NCI-H226 (cell line): ENCODE results near the gene VKORC1L1.
"Not testable (repeated sequence)": the region's sequence is repeated elsewhere in the genome, so short reads cannot be mapped to it uniquely, and the experiment has no call there.

Experiments
- DNase-seq: peaks from one replicate; pipeline ENCODE4 v3.0.0-alpha.2; 2015

VKORC1L1 gene

DNA sequence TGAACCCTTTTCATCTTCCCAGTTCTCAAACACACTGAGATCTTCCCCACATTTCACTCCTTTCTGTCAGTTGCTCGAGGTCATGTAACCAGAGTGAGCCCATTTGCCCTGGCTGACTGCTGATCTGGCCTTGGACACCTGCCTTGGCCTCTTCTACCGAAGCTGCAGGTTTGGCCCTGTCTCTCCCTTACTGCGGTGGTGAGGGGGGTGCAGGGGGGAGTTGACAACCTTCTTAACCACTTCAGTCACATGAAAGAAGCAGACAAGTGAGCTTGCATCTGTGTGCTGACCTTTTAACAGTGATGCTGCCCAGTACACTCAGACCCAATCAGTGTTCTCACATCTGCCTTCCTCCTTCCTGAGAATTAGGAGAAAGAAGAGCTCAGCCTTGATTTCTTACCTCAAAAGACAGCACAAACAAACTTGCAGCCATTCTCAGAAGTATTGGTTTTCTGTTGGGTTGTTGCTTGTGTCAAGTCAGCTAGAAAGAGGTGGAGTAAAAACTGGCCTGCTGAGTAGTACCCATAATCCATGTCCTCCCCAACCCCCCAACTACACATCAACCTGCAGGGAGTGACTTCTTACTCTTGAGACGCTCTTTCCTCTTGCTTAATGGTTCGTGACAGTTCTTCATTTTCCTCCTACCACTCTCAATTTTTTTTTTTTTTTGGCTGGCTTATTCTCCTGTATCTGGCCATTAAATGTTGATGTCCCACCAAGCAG is 15.7 kb downstream of the VKORC1L1 start:
- not testable (repeated sequence) for DNase-seq

DNA sequence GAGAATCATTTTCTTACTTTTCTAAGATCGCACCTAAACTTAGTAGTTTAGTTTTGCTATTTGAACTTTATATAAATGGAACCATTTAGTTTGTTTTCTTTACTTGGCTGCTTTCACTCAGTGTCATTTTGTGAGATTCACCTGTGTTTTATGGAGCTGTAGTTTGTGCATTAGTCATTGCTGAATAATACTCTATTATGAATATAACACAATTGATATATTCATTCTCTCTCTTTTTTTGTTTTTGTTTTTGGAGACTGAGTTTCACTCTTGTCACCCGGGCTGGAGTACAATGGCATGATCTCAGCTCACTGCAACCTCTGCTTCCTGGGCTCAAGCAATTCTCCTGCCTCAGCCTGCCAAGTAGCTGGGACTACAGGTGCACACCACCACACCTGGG is 16.8 kb downstream of the VKORC1L1 start:
- DNase-seq: not testable (repeated sequence)

DNA sequence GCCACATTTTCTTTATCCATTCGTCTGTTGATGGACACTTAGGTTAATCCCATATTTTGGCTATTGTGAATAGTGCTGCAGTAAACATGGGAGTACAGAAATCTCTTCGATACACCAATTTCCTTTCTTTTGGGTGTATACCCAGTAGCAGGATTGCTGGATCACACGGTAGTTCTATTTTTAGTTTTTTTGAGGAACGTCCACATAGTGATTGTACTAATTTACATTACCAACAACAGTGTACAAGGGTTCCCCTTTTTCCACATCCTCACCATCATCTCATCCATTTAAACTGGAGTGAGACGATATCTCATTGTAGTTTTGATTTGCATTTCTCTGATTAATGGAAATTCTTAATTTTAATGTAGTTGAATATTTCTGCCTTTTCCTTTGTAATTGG is 19.3 kb downstream of the VKORC1L1 start:
- no peak for DNase-seq

DNA sequence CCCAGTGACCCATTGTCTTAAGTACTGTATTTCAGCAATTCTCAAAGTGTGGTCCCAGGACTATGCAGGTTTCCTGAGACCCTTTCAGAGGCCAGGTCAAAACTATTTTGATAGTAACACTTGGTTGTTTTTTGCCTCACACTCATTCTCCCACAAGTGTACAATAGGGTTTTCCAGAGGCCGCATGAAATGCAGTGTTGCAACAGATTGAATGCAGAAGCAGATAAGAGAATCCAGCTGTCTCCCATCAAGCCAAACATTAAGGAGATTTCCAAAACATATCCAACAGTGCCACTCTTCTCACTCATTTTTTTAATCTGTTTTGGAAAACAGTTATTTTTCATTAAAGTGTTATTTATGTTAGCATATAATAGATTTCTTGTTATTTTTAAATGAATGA is 20.0 kb downstream of the VKORC1L1 start:
- DNase-seq: no peak

DNA sequence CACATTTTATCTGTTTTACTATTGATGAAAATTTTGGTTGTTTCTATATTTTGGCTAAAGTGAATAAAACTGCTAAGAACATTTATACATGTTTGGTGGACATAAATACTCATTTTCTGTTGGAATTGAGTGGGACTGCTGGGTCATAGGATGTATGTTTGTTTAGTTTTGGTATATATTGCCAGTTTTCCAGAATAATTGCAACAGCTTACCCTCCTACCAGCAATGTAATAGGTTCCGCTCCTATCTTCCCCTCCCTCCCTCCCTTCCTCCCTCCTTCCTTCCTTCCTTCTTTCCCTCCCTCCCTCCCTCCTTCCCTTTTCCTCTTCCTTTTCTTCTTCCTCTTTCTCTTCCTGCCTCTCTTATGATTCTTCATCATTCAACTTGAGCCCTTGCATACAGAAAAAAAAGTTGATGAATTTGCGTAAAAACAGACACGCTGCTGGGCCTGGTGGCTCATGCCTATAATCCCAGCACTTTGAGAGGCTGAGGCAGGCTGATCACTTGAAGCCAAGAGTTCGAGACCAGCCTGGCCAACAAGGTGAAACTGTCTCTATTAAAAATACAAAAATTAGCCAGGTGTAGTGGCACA is 23.5 kb downstream of the VKORC1L1 start:
- no peak for DNase-seq

DNA sequence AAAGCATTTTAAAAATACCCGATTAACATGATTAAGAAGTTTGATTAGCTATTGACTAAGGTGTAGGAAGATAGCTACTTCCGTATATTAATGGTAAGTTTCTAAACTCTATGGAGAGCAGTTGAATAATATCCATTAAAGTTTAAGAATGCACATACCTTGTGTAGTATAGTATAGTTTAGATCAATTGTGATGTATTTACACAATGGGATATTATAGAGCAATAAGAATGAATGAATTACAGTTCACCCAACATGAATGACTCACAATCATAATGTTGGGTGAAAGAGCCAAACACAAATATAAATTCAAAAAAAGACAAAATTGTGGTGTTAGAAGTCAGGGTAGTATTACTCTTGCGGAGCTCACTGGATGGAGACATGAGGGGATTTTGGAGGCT is 24.4 kb downstream of the VKORC1L1 start:
- not testable (repeated sequence) for DNase-seq

DNA sequence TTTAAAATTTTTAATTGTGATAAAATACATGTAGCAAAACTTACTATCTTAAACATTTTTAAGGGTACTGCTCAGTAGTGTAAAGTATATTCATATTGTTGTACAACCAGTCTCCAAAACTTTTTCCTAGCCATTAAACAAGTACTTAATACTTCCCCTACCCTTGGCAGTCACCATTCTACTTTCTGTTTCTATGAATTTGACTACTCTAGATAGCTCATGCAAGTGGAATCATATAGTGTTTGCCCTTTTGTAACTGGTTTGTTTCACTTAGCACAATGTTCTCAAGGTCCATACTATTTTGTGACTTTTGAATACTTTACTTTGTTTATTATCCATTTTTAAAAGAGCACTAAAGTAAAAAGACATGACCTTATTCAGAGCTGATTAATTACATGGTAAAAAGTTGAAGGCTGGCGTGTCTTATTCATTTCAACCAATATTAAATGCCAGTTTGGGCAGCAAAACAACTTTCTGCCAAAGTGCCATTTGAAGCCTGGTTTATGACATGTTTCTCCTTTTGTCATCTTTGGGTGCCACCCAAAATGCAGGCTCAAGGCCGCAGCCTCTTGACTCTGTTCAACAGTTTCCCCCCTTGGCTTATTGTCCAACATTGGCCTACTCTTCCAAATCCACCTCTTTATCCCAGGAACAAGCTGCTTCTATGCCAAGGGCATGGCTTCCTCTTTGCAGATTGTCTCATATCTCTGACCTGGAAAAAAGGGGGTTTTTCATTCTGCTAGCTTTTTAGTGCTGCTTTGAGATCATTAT is 26.0 kb downstream of the VKORC1L1 start:
- not testable (repeated sequence) for DNase-seq

DNA sequence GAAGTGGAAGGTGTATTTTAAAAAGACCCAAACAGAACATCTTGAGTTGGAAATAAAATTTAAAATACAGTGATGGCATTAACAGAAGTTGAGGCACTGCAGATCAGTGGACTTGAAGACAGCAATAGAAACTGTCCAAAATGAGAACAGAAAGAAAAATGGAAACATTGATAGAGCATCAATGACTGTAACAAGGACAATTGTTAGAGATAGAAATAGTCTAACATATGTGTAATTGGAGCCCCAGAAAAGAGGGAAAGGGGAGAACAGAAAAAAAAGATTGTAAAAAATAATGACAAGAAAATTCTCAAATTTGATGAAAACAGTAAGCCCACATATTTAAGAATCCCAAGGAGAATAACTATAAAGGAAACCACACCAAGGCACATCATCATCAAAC is 29.4 kb downstream of the VKORC1L1 start:
- DNase-seq: no peak

DNA sequence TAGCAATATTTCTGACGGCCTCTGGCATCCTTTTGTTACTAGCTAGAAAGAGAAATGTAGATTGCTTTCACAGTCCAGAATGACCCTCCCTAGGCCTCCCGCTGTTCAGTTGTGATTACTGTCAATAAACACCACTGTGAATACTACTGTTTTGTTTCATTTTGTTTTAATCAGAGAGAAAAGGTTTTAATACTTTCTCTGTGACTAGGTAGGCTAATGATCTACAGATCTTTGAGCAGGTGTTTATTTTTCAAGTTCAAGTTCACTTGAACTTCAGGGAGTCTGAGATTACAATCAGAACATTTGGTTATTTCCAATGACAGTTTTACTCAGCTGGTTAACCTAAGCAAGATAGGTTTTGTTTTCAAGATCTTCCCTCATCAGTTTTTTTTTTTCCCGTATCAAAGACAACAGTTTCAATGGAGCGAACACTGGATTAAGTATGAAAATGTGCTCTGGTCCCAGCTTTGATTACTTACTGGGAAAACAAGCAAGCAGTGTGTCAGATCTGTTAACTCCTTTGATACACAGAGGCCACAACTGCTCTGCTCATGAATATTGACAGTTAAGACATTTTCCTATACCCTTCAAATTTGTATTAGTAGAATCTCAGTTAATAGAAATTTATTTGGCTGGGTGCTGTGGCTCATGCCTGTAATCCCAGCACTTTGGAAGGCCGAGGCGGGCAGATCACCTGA is 34.8 kb downstream of the VKORC1L1 start:
- DNase-seq: no peak

DNA sequence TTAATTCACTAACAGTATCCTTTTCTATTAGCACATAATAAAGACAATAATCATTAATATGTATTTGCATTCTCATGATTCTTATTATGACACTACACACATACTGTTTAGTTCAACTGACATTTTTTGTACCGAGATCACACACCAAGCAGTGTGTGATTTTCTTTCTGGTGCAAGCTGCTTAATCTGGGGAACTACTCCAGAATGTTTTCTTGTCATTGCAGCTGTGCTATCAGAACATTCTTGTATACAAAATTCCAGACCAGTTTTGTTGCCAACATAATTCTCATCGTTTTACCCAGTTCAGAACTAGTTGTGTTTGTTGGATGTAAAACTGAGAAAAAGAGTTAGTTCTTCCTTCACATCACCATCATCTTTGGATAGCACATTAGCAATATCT is 37.4 kb downstream of the VKORC1L1 start:
- no peak for DNase-seq

DNA sequence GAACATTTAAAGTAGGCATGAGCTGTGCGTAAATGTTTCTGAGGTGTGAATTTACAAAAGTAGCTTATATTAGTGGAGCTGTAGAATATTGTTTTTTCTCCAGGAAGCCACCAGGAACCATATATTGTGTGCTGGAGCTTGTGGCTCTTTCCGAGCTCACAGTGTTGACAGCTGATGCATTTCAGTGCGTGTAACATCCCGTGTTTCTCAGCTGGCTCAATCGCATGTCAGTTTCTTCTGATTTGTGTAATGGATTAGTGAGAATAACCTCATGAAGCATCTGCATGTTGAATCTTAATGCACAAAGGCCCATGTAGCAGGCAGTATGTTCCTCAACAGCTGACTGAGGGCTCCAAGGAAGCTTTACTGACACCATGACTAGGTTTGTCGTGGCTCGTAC is 39.4 kb downstream of the VKORC1L1 start:
- DNase-seq: no peak

DNA sequence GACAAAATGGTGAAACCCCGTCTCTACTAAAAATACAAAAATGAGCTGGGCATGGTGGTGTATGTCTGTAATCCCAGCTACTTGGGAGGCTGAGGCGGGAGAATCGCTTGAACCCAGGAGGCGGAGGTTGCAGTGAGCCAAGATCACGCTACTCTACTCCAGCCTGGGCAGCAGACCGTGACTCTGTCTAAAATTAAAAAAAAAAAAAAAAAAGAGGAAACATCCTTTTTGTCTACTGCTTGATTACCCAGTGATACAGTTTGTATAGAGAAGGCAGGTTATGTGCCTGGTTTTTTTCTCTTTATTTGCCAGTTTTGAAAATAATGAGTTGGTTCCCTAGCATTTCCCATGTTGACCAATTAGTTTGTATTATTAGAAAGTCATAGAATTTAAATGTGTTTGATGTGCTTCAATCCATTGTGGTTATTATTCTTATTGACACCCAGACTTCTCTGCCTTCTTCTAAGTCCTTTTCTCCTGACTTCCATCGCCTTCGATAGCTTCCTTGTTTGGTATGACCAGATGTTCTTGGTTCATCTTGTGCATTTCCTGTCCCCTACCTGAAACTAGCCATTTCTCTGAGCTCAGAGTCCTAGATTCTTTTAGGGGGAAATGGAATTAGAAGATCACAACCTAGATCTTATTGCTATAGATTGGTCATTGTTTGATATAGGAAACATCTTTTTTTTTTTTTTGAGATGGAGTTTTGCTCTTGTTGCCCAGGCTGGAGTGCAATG is 43.2 kb downstream of the VKORC1L1 start:
- DNase-seq: no peak

DNA sequence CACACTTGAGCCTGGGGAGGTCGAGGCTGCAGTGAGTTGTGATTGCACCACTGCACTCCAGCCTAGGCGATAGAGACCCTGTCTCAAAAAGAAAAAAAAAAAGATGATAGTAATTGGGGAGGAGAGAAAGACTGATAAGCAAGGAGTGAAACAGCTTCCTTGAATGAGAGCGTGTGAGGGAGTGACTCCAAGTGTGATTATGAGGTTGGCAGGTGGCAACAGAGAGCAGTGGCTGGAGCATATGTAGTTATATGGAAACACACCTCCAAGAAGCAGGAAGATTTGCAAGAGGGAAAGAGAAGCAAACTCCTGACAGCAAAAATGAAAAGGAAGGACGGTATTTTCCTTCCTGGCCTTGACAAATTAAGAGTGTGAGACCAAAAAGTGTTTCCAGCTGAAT is 50.4 kb downstream of the VKORC1L1 start:
- DNase-seq: no peak

DNA sequence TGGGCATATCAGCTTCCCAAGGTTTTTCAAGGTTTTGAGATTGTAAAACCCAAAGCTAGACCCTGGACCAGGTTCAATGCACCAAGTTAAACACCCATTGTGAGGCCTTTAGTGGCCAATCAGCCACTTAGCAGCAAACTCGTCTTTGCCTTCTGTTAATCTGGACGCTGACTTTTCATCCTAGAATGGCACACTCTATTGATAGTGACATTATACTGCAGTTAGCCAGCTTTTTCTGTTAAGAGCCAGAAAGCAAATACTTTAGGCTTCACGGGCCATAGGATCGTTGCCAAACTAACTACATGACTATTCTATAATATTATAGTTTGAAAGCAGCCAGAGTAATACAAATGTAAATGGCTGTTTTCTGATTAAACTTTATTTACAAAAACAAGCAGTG is 51.3 kb downstream of the VKORC1L1 start:
- no peak for DNase-seq

DNA sequence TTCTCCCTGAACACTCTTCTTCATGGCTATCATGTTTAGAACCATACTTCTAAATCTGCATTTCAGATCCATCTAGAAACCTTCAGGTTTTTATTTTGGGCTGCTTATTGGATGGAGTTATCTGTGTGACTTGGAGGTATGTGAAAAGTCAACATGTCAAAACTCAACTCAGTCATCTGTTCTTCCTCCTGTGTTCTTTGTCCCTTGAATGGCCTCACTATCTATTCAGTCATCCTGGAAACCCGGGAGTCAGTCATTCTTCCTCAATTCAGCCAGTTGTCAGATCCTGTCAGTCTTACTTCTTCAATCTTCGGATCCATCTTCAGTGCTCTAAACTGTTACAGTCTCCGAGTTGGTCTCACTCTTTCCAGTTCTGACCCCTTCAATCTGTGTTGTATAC is 52.2 kb downstream of the VKORC1L1 start:
- DNase-seq: no peak

DNA sequence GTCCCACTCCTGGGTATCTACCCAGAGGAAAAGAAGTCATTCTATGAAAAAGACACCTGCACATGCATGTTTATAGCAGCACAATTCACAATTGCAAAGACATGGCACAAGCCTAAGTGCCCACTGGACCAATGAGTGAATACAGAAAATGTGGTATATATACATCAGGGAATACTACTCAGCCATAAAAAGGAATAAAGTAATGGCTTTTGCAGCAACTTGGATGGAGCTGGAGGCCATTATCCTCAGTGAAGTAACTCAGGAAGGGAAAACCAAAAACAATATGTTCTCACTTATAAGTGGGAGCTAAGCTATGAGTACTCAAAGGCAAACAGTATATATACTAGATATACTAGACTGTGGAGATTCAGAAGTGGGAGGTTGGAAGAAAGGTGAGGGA is 53.7 kb downstream of the VKORC1L1 start:
- DNase-seq: no peak

DNA sequence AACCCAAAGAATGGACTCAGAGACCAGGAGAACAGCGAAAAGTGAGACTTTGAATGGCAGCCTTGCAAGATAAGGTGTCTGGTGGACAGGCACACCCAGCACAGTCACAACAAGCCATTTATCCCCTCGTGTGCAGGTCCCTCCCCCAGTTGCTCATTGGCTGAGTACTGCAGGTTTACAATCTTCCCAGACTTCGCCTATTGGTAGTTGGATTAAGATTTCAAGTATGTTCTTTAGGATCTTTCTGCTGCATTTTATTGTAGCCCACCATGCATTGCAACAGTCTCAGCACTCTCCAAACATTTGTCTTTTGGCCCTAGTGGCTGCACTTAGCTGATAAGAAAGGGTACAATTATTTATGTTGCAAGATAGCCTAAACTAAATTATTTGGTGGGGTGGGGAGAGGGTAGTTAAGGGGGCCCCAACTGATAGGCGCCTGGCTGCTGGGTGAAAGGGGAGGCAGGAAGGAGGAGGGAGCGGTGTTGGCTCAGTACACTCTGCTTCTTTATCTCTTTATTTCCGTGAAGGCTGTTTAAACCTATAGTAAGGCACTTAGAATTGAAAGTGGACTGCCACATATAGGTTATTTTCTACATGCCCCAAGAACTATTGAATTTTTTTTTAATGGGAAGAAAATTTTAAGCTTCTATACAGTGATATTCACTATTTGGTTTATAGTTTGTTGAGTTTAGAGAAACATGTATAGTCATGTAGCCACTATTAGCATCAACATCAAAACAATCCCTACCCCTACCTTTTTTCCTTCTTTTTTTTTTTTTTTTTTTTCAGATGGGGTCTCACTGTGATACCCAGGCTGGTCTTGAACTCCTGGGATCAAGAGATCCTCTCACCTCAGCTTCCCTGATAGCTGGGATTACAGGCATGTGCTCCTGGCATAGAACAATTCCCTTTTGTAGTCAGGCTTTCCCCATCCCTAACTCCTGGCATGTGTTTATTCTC is 54.9 kb downstream of the VKORC1L1 start:
- no peak for DNase-seq

DNA sequence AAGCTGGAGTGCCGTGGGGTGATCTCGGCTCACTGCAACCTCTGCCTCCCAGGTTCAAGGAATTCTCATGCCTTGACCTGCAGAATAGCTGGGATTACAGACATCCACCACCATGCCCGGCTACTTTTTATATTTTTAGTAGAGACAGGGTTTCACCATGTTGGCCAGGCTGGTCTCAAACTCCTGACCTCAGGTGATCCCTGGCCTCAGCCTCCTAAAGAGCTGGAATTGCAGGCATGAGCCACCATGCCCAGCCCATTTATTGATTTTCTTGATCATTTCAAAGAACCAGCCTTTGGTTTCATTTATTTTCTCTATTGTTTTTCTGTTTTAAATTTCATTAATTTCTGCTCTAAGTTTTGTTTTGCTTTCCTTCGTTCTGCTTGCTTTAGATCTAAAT is 58.8 kb downstream of the VKORC1L1 start:
- DNase-seq: no peak

DNA sequence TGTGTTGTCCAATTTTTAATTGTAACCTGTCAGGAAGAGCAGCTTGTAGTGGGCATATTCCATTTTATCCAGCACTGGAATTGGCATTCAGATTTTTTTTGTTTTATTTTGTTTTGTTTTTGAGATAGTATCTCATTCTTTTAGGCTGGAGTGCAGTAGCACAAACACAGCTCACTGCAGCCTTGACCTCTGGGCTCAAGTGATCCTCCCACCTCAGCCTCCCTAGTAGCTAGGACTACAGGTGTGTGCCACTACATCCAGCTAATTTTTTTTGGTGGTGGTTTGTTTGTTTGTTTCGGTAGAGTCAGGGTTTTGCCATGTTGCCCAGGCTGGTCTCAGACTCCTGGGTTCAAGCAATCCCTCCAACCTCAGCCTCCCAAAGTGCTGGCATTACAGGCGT is 64.4 kb downstream of the VKORC1L1 start:
- no peak for DNase-seq

DNA sequence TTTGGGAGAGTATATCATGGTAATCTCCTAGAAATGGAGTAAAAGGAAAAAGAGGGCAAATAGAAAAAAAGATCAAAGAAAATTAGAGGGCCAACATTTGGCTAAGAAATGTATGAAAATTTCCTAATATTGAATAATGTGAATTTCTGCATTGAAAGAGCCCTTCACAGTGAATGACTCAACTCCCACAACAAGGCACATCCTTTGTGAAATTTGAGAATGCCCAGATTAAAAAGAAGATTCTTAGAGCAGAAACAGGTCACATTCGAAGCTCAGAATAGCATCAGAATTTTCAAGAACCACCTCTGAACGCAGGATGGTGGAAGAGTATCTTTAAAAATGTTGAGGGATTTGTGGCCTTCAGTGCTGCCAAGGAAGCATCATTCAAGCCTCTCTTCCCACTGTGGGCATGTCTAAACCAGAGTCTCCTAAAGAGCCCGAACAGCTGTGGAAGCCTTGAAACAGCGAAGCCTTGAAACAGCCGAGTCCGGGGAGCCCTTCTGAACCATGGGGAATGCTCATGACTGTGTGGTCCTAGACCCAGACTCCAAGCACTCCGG is 65.5 kb downstream of the VKORC1L1 start:
- no peak for DNase-seq

DNA sequence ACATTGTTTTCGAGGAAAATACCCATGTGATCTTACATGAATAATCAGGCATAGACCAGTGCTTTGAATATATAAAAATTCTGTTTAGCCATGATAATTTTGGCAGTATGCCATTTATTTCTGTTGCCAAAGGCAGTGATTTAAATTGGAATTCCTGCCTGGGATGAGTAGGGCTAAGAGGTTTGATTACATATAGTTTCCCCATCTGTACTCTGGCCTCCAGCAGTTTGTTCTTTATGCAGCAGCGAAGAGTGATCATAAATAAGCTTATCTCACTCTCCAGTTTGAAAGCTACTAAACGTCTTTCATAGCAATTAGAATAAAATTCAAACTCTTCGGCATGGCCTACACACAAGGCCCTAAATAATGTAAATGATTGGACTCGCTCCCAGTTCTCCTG is 72.9 kb downstream of the VKORC1L1 start:
- not testable (repeated sequence) for DNase-seq
